22Rv1 (cell line): ENCODE data around the gene GYS1.

Source experiments
- ZFX ChIP-seq: fragments of 450-650 bp; IDR thresholded peaks from 2 replicates; pipeline ENCODE4 v1.6.1; 2017; ENCODE audit warnings: antibody characterized with exemption, borderline replicate concordance
- TF ChIP-seq, protein P1 (sequence below): fragments of 450-650 bp; IDR thresholded peaks from 2 replicates; pipeline ENCODE4 v1.5.1; 2017; ENCODE audit warnings: mild to moderate bottlenecking

GRCh38 chr19:48945415-48945814 lies 47.7 kb downstream of the GYS1 start:
- TF ChIP-seq, protein P1, sequence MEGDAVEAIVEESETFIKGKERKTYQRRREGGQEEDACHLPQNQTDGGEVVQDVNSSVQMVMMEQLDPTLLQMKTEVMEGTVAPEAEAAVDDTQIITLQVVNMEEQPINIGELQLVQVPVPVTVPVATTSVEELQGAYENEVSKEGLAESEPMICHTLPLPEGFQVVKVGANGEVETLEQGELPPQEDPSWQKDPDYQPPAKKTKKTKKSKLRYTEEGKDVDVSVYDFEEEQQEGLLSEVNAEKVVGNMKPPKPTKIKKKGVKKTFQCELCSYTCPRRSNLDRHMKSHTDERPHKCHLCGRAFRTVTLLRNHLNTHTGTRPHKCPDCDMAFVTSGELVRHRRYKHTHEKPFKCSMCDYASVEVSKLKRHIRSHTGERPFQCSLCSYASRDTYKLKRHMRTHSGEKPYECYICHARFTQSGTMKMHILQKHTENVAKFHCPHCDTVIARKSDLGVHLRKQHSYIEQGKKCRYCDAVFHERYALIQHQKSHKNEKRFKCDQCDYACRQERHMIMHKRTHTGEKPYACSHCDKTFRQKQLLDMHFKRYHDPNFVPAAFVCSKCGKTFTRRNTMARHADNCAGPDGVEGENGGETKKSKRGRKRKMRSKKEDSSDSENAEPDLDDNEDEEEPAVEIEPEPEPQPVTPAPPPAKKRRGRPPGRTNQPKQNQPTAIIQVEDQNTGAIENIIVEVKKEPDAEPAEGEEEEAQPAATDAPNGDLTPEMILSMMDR = no peak
- no peak for TF ChIP-seq ZFX
